GM19395 (cell line): ENCODE data around the gene P3H3.
"Not testable (repeated sequence)": the region's sequence is repeated elsewhere in the genome, so short reads cannot be mapped to it uniquely, and the experiment has no call there.

ENCODE experiments used
- ATAC-seq: cut with Tn5 transposase; IDR thresholded peaks from one replicate; pipeline ENCODE4 v1.9.1; 2021; ENCODE audit warnings: mild to moderate bottlenecking, moderate library complexity; ENCODE audit not compliant: unreplicated experiment

Gene P3H3

DNA sequence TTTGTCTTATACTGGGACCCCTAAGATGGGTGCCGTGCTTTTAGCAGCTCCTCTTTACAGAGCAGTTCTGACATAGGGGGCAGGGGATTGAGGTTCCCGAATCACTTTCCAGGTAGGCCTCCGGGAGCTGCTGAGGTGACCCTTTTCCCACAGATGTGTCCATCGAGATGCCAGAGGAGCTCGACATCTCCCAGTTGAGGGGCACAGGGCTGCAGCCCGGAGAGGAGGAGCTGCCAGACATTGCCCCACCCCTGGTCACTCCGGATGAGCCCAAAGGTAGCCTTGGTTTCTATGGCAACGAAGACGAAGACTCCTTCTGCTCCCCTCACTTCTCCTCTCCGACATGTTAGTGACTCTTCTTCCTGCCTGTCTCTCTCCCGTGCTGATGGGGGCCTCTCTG lies 34.8 kb downstream of the P3H3 start:
- ATAC-seq = no peak

GRCh38 chr12:6863586-6864321 lies 35.5 kb downstream of the P3H3 start:
- no peak for ATAC-seq

- ATAC-seq = not testable (repeated sequence)
These were observed 37.1 kb downstream of the P3H3 start for GRCh38 chr12:6865307-6865706.

DNA sequence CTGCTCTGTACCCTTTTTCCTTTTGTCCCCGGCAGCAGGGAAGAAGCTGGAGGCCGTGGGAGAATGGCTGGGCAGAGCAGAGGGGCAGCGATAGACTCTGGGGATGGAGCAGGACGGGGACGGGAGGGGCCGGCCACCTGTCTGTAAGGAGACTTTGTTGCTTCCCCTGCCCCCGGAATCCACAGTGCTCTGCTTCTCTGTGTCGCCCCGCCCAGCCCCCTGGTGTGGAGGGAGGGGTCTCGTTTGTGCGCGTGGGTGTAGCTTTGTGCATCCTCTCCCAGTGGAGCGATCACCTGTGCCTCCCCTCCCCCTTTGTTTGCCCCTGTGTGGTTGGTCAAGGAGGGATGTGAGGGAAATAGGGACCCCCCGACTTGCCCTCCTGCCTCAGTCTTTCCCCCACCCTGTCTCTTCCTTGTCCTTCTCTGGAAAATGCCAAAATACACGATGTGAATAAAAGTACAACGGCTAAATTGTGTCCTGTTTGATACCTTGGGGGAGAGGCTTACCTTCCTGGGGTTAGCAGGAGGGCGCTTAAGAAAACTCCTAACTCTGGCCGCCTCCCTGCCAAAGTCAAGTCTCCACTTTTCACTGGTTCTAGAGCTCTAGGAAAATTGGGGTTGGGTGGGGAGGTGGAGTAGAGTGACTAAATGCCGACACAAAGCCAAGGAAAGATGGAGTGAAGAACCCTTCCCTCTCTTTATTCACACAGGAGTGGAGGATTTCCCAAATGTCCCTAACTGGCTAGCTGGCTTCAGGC lies 38.1 kb downstream of the P3H3 start:
- no peak for ATAC-seq

DNA sequence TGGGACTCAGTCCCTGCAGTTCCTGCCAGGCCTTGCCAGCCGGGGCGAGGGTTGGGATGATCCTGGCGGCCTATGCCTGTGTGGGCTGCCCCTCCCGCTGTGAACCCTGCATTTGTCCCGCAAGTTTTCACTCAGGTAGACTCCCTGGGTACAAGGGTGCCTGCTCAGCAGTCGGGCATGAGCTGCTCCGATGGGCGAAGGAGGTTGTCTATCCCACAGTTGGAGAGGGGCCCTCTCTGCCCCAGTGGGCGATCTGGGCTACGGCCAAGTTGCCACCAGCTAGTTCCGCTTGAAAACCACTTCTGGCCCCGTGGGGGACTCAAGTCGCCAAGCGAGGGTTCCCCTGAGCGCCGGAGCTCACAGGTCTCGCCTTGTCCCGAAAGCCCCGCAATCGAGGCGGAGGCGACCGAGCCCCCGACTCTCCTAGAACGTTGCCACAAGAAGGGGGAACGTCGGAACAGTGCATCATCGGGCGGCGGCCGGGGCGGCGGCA lies 38.8 kb downstream of the P3H3 start:
- peak; percentile 6 for ATAC-seq

DNA sequence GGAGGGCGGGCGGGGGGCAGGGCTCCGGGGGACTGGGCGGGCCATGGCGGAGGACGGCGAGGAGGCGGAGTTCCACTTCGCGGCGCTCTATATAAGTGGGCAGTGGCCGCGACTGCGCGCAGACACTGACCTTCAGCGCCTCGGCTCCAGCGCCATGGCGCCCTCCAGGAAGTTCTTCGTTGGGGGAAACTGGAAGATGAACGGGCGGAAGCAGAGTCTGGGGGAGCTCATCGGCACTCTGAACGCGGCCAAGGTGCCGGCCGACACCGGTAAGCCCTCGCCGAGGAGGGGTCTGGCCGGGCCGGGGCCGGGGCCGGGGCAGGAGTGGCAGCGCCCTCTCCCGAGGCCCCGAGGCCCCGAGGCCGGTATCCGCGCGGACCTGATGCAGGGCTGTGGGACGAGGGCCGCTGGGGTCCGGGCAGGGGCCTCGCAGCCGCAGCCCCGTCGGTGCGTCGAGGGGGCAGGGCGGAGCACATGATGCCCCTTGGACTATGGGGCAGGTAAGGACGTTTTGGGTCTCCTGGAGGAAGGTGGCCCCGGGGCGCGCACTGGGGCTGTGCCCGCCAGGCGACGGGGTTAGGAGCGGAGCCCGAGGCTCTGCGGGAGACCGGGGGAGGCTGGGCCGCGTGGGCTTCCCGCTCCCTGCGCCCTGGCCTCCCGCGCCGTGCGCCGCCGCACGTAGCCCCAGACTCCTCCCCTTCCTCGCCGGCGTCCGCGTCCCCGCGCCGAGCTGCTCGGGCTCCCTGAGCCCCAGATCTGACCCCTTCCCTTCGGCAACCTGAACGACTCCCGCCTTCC lies 39.4 kb downstream of the P3H3 start, which contains the start of gene TPI1:
TPI1 (plus strand) TSS at position 119 of the 798 bp plus-strand sequence; CDS start at position 155, 36 bp downstream.
- ATAC-seq = peak; percentile 54

DNA sequence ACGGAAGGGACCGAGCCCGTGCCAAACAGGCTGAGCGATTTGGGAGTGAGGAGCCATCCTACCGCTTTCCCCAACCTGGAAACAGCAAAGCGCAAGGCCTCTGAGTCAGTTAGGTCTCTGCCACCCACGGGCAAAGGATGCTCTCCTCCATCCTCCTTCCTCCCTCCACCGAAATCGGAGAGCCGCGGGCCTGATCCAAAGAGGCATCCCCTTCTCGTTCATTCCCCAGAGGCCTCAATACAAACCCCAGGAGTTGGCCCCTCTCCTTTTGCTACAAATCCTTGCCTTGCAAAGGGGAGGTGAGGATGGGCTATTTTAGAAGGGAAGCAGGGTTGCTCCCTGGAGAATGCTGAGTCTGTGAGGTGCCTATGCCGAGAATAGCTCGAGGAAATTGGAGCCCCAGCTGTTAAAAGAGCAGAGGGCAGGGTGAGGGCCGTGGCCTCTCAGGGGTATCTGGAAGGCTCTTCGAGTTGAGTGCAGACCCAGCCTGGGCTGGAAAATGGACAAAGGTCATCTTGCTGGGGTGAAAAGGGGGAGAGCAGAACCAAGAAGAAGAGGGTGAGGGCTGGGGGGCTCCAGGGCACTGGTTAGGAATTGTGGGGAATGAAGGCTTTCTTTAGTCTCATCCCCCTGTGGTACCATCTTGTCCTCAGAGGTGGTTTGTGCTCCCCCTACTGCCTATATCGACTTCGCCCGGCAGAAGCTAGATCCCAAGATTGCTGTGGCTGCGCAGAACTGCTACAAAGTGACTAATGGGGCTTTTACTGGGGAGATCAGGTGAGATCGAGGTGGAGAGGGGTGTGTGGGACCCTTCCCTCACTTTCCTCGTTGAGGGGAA lies 40.2 kb downstream of the P3H3 start:
- ATAC-seq = no peak

- ATAC-seq = no peak
These were observed 41.1 kb downstream of the P3H3 start for GRCh38 chr12:6869049-6870021.

- not testable (repeated sequence) for ATAC-seq
These were observed 42.1 kb downstream of the P3H3 start for GRCh38 chr12:6870304-6870703.

GRCh38 chr12:6871052-6871957 lies 43.1 kb downstream of the P3H3 start:
- ATAC-seq = no peak

- peak; percentile 20 for ATAC-seq
These were observed 44.2 kb downstream of the P3H3 start for GRCh38 chr12:6872073-6873048.

GRCh38 chr12:6873094-6874014 lies 45.1 kb downstream of the P3H3 start, which contains the start of gene SPSB2:
Gene SPSB2 (minus strand): TSS chr12:6873303. CDS start chr12:6872901, 402 bp downstream.
- peak; percentile 64 for ATAC-seq

DNA sequence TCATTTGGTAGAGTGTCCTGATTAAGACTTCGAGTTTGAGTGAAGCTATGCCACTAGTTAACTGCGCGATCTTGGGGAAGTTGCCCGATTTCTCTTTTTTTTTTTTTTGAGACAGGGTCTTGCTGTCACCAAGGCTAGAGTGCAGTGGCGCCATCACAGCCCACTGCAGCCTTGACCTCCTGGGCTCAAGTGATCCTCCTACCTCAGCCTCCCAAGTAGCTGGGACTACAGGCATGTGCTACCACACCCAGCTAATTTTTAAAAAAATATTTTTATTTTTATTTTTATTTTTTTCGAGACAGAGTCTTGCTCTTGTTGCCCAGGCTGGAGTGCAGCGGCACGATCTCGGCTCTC lies 45.8 kb downstream of the P3H3 start:
- not testable (repeated sequence) for ATAC-seq

- not testable (repeated sequence) for ATAC-seq
These were observed 51.6 kb downstream of the P3H3 start for GRCh38 chr12:6879824-6880223.

GRCh38 chr12:6883252-6883651 lies 55.0 kb downstream of the P3H3 start:
- ATAC-seq = no peak

DNA sequence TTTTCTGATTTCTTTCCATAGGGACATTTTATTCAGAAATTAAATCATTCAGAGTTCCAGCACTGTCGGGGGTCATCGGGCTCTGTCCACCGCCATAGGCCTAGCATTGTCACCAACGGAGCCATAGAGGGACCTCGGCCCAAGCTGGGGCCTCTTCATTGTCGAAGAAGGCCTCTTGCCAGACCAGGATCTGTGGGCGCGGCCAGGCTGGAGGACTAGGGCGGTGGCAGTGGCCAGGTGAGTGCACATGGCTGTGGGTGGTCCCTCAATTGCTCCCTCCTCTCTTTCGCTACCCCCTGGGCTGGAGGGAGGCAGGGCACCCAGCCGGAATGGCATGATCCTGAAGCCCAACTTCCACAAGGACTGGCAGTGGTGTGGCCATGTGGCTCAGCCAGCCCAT lies 55.5 kb downstream of the P3H3 start:
- ATAC-seq = no peak
